Epithelial cell of esophagus (primary cell): Measurements from ENCODE around the gene EFEMP2.

ENCODE experiments used
- DNase-seq: peaks from one replicate; pipeline ENCODE4 v3.0.0; 2010; ENCODE audit warnings: low read depth
- H3K4me3 ChIP-seq: 2 replicates; pipeline ENCODE4 v1.5.1; 2011; ENCODE audit warnings: mild to moderate bottlenecking, low read length, control low read depth
- TF ChIP-seq, protein P1 (sequence below): IDR thresholded peaks from 2 replicates; pipeline ENCODE4 v1.5.1; 2011; ENCODE audit warnings: low read depth, mild to moderate bottlenecking, low read length, control low read depth, inconsistent platforms; ENCODE audit not compliant: insufficient read depth; ENCODE audit errors: missing control alignments

Gene EFEMP2

DNA sequence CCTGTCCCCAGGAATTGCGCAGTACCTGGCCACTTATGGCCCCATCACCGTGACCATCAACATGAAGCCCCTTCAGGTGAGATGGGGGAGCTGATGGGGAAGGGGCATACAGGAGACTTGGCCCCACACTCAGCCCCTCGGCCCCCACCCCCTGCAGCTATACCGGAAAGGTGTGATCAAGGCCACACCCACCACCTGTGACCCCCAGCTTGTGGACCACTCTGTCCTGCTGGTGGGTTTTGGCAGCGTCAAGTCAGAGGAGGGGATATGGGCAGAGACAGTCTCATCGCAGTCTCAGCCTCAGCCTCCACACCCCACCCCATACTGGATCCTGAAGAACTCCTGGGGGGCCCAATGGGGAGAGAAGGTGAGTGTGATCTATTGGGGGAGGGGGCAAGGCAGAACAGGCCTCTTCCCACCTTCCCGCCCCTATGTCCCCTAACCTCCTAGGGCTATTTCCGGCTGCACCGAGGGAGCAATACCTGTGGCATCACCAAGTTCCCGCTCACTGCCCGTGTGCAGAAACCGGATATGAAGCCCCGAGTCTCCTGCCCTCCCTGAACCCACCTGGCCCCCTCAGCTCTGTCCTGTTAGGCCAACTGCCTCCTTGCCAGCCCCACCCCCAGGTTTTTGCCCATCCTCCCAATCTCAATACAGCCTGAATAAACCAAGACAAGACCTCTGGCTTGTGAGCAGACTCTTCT, 10.6 kb upstream of the EFEMP2 start:
- no peak overlapping the region for H3K4me3 ChIP-seq
- DNase-seq = no peak
- TF ChIP-seq, protein P1, sequence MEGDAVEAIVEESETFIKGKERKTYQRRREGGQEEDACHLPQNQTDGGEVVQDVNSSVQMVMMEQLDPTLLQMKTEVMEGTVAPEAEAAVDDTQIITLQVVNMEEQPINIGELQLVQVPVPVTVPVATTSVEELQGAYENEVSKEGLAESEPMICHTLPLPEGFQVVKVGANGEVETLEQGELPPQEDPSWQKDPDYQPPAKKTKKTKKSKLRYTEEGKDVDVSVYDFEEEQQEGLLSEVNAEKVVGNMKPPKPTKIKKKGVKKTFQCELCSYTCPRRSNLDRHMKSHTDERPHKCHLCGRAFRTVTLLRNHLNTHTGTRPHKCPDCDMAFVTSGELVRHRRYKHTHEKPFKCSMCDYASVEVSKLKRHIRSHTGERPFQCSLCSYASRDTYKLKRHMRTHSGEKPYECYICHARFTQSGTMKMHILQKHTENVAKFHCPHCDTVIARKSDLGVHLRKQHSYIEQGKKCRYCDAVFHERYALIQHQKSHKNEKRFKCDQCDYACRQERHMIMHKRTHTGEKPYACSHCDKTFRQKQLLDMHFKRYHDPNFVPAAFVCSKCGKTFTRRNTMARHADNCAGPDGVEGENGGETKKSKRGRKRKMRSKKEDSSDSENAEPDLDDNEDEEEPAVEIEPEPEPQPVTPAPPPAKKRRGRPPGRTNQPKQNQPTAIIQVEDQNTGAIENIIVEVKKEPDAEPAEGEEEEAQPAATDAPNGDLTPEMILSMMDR = no peak

DNA sequence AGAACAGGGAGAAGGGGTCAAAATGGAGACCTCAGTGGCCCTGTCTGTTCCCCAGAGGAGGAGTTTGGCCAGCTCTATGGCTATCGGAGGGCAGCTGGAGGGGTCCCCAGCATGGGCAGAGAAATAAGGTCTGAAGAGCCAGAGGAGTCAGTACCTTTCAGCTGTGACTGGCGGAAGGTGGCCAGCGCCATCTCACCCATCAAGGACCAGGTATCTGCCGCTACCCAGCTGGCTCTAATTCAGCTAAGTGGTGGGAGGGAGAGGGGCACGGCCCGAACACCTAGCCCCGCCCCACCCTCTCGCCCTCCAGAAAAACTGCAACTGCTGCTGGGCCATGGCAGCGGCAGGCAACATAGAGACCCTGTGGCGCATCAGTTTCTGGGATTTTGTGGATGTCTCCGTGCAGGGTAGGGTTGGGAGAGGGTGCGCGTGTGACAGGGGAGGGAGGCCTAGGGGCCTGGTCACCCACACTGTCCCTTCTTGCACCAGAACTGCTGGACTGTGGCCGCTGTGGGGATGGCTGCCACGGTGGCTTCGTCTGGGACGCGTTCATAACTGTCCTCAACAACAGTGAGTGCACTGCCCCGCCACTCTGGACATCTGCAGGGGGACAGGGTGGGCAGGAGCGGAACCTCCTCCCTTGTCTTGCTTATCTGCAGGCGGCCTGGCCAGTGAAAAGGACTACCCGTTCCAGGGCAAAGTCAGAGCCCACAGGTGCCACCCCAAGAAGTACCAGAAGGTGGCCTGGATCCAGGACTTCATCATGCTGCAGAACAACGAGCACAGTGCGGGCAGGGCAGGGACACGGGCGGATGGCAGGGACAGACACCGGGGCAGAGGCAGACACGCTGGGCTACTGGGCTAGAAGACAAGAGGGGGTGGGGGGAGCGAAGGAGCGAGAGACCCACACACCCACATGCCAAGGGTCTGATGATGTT, 9.8 kb upstream of the EFEMP2 start:
- no peak for DNase-seq
- H3K4me3 ChIP-seq = no peak overlapping the region
- TF ChIP-seq, protein P1 = no peak

DNA sequence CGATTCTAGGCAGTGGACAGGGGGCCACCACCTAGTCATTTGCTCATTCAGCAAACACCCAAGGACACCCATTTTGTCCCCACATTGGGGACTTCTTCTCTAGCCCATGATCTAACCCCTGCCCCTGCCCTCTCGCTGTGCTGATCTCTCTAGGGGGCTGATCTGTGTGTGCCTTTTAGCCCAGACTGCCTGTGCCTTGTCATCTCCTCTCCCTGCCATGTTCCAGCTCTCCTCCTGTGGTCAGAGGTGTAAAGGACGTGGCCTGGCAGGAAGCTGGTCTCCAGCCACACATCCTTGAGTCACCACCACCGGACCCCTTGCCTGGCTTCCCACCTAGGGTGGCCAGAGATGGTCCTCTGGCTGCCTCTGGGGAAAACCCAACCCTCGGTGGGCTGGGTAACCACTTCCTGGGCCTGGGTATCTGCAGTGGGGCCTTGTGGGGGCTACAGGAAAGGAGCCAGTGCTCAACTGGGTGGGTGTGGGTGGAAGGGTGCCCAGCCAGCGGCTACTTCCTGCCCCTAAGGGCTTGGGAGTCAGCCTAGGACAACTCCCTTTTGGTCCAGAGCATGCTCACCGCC, 8.3 kb upstream of the EFEMP2 start:
- DNase-seq = no peak
- TF ChIP-seq, protein P1 = no peak
- no peak overlapping the region for H3K4me3 ChIP-seq

DNA sequence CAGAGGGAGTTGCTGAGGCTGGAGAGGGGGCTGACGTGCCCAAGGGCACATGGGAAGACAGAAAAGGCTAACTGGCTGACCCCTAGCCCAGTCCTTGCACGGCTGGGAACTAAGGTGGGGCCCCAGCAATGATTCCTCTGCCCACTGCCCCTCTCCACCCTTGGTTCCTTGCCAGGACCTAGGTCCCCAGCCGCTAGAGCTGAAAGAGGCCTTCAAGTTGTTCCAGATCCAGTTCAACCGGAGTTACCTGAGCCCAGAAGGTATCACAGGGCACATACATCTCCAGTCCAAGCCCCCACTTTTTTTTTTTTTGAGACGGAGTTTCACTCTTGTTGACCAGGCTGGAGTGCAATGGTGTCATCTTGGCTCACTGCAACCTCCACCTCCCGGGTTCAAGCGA, 7.4 kb upstream of the EFEMP2 start:
- TF ChIP-seq, protein P1 = no peak
- DNase-seq = no peak
- H3K4me3 ChIP-seq = no peak overlapping the region

DNA sequence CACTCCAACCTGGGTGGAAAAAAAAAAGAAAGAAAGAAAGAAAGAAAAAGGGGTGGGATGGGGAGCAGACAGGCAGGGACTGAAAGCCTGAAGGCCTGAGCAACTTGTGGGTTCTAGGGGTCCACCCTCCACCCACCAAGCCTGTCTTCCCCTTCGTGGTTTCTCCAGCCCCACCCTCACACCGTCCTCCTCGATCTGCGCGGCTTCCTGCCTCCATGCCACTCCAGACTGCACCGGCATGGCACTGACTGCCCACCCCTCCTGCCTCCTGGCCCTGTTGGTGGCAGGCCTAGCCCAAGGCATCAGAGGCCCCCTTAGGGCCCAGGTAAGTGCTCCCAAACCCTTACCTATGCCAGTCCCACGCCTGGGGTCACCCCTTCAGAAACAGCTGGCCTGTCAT, 7.0 kb upstream of the EFEMP2 start, which contains the start of gene CTSW:
Gene CTSW (plus strand): TSS at position 221 of the 400 bp plus-strand sequence. CDS start 18 bp downstream, at position 239.
- TF ChIP-seq, protein P1 = no peak
- no peak within 1 kb of the TSS for H3K4me3 ChIP-seq
- no peak for DNase-seq

DNA sequence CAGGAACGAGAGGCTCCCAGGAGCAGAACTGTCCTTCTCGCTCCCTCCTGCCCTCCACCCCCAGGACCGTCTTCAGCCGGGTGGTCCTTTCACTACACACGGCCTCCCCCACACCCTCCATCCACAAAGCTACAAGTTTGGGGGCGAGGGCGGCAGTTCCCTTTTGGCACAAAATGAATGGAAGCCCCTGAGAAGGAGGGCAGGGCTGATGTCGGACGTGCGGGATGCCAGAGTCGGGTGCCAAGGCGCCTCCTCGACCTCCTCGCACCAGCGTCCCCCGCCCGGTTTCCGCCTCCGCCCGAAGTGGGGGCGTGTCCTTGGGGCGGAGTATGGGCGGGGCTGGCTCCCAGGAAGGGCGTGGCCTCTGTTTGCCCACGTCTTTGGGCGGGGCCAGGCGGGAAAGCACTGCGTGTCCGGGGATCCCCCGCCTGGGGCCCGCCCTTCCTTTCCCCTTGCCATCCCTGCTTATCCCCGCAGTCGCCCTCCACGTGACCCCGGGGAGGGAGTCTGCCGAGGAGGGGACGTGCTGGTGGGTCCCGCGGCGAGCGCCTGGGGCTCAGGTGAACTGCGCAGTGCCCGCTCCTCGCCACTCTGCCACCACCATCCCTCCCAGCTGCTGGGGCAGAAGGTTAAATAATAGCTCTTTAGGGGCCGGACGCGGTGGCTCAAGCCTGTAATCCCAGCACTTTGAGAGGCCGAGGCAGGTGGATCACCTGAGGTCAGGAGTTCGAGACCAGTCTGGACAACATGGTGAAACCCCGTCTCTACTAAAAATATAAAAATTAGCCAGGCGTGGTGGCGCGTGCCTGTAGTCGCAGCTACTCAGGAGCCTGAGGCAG, 937 bp upstream of the EFEMP2 start:
- TF ChIP-seq, protein P1 = no peak
- DNase-seq = peak; percentile 92
- H3K4me3 ChIP-seq = peak overlapping the region; percentile 65
